VCaP (cell line): ENCODE data around the gene GRIN3A.

ENCODE experiments used
- H3K27ac ChIP-seq: fragments of 450-650 bp; 2 replicates; pipeline ENCODE4 v1.5.1; 2017
- TF ChIP-seq, protein P1 (sequence below): fragments of 450-650 bp; conservative IDR thresholded peaks from 2 replicates; pipeline ENCODE4 v1.5.1; 2017; ENCODE audit warnings: mild to moderate bottlenecking, moderate library complexity

GRIN3A gene

GRCh38 chr9:101718192-101718591 lies 20.3 kb downstream of the GRIN3A start:
- TF ChIP-seq, protein P1, sequence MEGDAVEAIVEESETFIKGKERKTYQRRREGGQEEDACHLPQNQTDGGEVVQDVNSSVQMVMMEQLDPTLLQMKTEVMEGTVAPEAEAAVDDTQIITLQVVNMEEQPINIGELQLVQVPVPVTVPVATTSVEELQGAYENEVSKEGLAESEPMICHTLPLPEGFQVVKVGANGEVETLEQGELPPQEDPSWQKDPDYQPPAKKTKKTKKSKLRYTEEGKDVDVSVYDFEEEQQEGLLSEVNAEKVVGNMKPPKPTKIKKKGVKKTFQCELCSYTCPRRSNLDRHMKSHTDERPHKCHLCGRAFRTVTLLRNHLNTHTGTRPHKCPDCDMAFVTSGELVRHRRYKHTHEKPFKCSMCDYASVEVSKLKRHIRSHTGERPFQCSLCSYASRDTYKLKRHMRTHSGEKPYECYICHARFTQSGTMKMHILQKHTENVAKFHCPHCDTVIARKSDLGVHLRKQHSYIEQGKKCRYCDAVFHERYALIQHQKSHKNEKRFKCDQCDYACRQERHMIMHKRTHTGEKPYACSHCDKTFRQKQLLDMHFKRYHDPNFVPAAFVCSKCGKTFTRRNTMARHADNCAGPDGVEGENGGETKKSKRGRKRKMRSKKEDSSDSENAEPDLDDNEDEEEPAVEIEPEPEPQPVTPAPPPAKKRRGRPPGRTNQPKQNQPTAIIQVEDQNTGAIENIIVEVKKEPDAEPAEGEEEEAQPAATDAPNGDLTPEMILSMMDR: no peak
- H3K27ac ChIP-seq: no peak overlapping the region

GRCh38 chr9:101716629-101717028 lies 21.8 kb downstream of the GRIN3A start:
- H3K27ac ChIP-seq: no peak overlapping the region
- TF ChIP-seq, protein P1: no peak

GRCh38 chr9:101711330-101711941 lies 27.0 kb downstream of the GRIN3A start:
- TF ChIP-seq, protein P1: peak; percentile 55
- no peak overlapping the region for H3K27ac ChIP-seq

GRCh38 chr9:101708855-101709254 lies 29.6 kb downstream of the GRIN3A start:
- TF ChIP-seq, protein P1: no peak
- H3K27ac ChIP-seq: no peak overlapping the region

DNA sequence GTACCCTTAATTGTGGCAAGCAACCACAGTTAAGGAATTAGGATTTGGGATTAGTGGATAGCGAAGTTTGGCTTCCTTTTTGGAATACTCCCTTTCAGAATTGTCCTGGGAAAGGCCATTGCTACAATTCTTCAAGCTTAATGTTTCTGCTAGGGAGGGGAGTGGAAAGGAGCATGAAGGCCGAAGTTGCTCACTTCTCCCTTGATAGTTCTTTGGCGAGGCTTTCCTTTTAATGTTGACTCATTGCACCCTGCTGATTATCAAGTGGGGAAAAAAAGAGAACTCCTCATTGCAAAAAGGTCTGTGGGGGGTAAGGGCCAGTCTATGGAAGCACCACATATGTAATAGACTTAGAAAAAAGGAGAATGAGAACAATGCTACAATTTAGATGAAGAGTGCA lies 30.7 kb downstream of the GRIN3A start:
- TF ChIP-seq, protein P1: no peak
- no peak overlapping the region for H3K27ac ChIP-seq

- TF ChIP-seq, protein P1: no peak
- no peak overlapping the region for H3K27ac ChIP-seq
Observed at GRCh38 chr9:101706997-101707396, 31.4 kb downstream of the GRIN3A start.

GRCh38 chr9:101706261-101706798 lies 32.1 kb downstream of the GRIN3A start:
- TF ChIP-seq, protein P1: no peak

More at GRCh38 chr9:101706261-101706798, 32.1 kb downstream of the GRIN3A start:
- H3K27ac ChIP-seq: no peak overlapping the region
